GM10266 (cell line): ENCODE measurements around the gene TAF8.
"Not testable (repeated sequence)": the region's sequence is repeated elsewhere in the genome, so short reads cannot be mapped to it uniquely, and the experiment has no call there.

Experiments used
- DNase-seq: peaks from one replicate; pipeline ENCODE4 v3.0.0; 2012; ENCODE audit errors: extremely low spot score
- TF ChIP-seq, protein P1 (sequence below): IDR thresholded peaks from 2 replicates; pipeline ENCODE4 v1.5.1; 2012; ENCODE audit warnings: mild to moderate bottlenecking, low read depth; ENCODE audit not compliant: control insufficient read depth, insufficient read depth; ENCODE audit errors: missing control alignments

The TAF8 gene

GRCh38 chr6:42050297-42051267 lies at the start of gene TAF8:
TAF8 (plus strand) TSS chr6:42050524; CDS start chr6:42050542, 18 bp downstream.
- peak; percentile 94 for DNase-seq
- TF ChIP-seq, protein P1, sequence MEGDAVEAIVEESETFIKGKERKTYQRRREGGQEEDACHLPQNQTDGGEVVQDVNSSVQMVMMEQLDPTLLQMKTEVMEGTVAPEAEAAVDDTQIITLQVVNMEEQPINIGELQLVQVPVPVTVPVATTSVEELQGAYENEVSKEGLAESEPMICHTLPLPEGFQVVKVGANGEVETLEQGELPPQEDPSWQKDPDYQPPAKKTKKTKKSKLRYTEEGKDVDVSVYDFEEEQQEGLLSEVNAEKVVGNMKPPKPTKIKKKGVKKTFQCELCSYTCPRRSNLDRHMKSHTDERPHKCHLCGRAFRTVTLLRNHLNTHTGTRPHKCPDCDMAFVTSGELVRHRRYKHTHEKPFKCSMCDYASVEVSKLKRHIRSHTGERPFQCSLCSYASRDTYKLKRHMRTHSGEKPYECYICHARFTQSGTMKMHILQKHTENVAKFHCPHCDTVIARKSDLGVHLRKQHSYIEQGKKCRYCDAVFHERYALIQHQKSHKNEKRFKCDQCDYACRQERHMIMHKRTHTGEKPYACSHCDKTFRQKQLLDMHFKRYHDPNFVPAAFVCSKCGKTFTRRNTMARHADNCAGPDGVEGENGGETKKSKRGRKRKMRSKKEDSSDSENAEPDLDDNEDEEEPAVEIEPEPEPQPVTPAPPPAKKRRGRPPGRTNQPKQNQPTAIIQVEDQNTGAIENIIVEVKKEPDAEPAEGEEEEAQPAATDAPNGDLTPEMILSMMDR = no peak

GRCh38 chr6:42001506-42001905 lies 48.8 kb upstream of the TAF8 start:
- TF ChIP-seq, protein P1 = no peak
- DNase-seq = no peak

DNA sequence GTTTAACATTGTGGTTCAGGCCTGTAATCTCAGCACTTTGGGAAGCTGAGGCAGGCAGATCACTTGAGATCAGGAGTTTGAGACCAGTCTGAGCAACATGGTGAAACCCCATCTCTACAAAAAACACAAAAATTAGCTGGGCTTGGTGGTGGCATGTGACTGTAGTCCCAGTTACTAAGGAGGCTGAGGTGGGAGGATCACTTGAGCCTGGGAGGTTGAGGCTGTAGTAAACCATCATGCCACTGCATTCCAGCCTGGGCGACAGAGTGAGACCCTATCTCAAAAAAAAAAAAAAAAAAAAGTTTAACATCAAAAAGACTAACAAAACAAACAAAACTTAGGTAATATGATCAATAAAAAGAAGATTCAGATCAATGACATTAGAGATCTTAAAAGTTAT lies 46.7 kb upstream of the TAF8 start:
- DNase-seq = not testable (repeated sequence)

DNA sequence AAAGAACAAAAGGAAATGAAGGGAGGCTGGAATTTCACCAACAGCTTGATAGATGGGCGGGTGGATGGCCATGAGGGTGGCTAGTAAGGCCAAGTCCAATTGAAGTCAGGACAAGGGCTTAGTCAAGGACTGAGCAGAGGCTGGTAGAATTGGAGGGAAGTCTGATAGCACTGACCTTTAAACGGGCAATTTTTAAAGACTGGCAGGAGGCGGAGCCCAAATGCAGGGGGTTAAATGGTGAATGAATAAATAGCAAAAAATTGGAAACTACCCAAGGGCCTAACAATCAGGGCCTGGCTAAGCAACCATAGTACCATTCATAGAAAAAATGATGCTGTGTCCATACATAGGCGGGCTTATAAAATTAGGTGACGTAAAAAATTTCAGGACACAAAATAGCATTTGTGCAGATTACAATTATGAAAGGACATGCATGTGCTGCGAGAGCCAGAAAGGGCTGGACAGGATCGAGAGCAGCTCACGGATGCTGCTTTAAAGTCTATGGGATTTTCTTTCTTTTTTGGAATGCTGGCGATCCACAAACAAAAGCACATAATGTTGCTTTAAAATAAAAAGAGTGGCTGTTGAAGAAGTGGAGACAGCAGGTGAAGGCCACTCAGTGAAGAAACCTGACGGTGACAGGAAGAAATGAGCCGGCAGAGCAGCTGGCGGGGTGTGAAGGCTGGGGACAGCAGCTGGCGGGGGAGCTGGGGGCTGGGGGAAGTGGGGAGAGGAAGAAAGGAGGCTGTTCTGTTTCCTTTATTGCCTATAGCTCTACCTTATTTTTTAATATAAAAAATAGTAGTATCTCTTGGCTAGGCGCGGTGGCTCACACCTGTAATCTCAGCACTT lies 42.8 kb upstream of the TAF8 start:
- DNase-seq = no peak
- TF ChIP-seq, protein P1 = no peak

GRCh38 chr6:42008138-42008528 lies 42.2 kb upstream of the TAF8 start:
- DNase-seq = not testable (repeated sequence)

GRCh38 chr6:42009844-42010184 lies 40.5 kb upstream of the TAF8 start:
- TF ChIP-seq, protein P1 = no peak
- no peak for DNase-seq

- TF ChIP-seq, protein P1 = no peak
- peak; percentile 45 for DNase-seq
Observed at GRCh38 chr6:42010185-42010891, 40.0 kb upstream of the TAF8 start.
